Fibroblast of lung (primary cell): ENCODE measurements around the gene LY6G6C. TPM values are rescaled to one million over a fixed set of nuclear protein-coding genes. Genes with fewer than 3 reads are reported as not detected.
A peak's percentile ranks its signal among the peaks of the same experiment; 100 is the strongest.

Experiments
- DNase-seq, 2 donors: peaks; one replicate each; pipeline versions ENCODE4 v3.0.0 to v3.0.0-alpha.2; 2010; ENCODE audit warnings: low read depth in 2 of 2
- H2AFZ ChIP-seq: 2 replicates; pipeline ENCODE4 v1.5.1; 2012; ENCODE audit warnings: low read length, control low read depth, inconsistent platforms
- H3K27ac ChIP-seq: 2 replicates; pipeline ENCODE4 v1.5.1; 2011; ENCODE audit warnings: low read length, control low read depth; ENCODE audit not compliant: insufficient read depth
- H3K27me3 ChIP-seq: 2 replicates; pipeline ENCODE4 v1.5.1; 2011; ENCODE audit warnings: mild to moderate bottlenecking, low read length; ENCODE audit not compliant: control insufficient read depth, insufficient read depth
- H3K36me3 ChIP-seq: 2 replicates; pipeline ENCODE4 v1.5.1; 2011; ENCODE audit warnings: low read length; ENCODE audit not compliant: control insufficient read depth, insufficient read depth
- H3K4me1 ChIP-seq: 2 replicates; pipeline ENCODE4 v1.5.1; 2011; ENCODE audit warnings: low read length; ENCODE audit not compliant: control insufficient read depth, insufficient read depth; ENCODE audit errors: extremely low read depth
- H3K4me2 ChIP-seq: 2 replicates; pipeline ENCODE4 v1.5.1; 2011; ENCODE audit warnings: low read length, control low read depth; ENCODE audit not compliant: insufficient read depth; ENCODE audit errors: extremely low read depth
- H3K4me3 ChIP-seq, 4 experiments: fragments of 200-600 bp in 1 of 4; sonication (generic) in 1 of 4; replicated peaks in 1 of 4; 2 replicates each; pipeline ENCODE4 v1.5.1; 2011 to 2016; ENCODE audit warnings: low read length in 4 of 4, low read depth in 3 of 4, mild to moderate bottlenecking in 3 of 4, control low read depth in 2 of 4, inconsistent platforms in 1 of 4, mixed read lengths in 1 of 4; ENCODE audit not compliant: insufficient read depth in 1 of 4; ENCODE audit errors: control extremely low read depth in 1 of 4
- H3K79me2 ChIP-seq: 2 replicates; pipeline ENCODE4 v1.5.1; 2012; ENCODE audit warnings: mild to moderate bottlenecking, low read length, inconsistent platforms; ENCODE audit not compliant: control insufficient read depth, insufficient read depth
- H3K9ac ChIP-seq: 2 replicates; pipeline ENCODE4 v1.5.1; 2011; ENCODE audit warnings: mild to moderate bottlenecking, low read length, control low read depth; ENCODE audit not compliant: insufficient read depth
- H3K9me3 ChIP-seq: 2 replicates; pipeline ENCODE4 v1.5.1; 2012; ENCODE audit warnings: low read depth, low read length; ENCODE audit not compliant: control insufficient read depth, insufficient read depth
- H4K20me1 ChIP-seq: 2 replicates; pipeline ENCODE4 v1.5.1; 2011; ENCODE audit warnings: low read length; ENCODE audit not compliant: control insufficient read depth, insufficient read depth; ENCODE audit errors: extremely low read depth
- EZH2 ChIP-seq: IDR thresholded peaks from 2 replicates; pipeline ENCODE4 v1.5.1; 2012; ENCODE audit warnings: low read length, control low read depth, mild to moderate bottlenecking; ENCODE audit errors: missing control alignments
- polyA plus RNA-seq, 2 donors: library from polyadenylated mRNA; depleted of rRNA in 1 of 2; stranded (reverse) in 1 of 2; unstranded in 1 of 2; fragments of >200 nt; gene quantifications; 2 replicates each; pipeline ENCODE4 v1.2.1, GENCODE V29; 2011 to 2012; ENCODE audit warnings: missing spikeins in 1 of 2
- total RNA-seq: library from RNA; depleted of rRNA; stranded (reverse); fragments of >200 nt; gene quantifications from 2 replicates; pipeline ENCODE4 v1.2.1, GENCODE V29; 2014
- TF ChIP-seq, protein P1 (sequence below), 2 donors: IDR thresholded peaks in 1 of 2; conservative IDR thresholded peaks in 1 of 2; 1 replicate in 1 of 2; 2 replicates in 1 of 2; pipeline ENCODE4 v1.5.1; 2011 to 2012; ENCODE audit warnings: low read length in 2 of 2, control low read depth in 1 of 2, inconsistent platforms in 1 of 2, low read depth in 1 of 2, mild to moderate bottlenecking in 1 of 2

The LY6G6C gene
- total and polyA plus RNA-seq, 2 donors (not counting 1 experiment from before 2014, with no cell fraction given), result not detected

- Histone ChIP-seq H3K9me3 (no peaks in the 10 kb centered on the region), H3K9ac (no peak overlapping the region), H3K4me1 (peaks cover 17% of the 10 kb centered on the region), H3K4me2 (no peak overlapping the region), H3K79me2 (peaks cover 7% of the 10 kb centered on the region), H4K20me1 (no peaks in the 10 kb centered on the region), H2AFZ (no peak overlapping the region), H3K36me3 (peaks cover 4% of the 10 kb centered on the region), H3K27me3 (no peaks in the 10 kb centered on the region), H3K4me3 (no peak overlapping the region), H3K27ac (no peak overlapping the region)
- TF ChIP-seq, protein P1, sequence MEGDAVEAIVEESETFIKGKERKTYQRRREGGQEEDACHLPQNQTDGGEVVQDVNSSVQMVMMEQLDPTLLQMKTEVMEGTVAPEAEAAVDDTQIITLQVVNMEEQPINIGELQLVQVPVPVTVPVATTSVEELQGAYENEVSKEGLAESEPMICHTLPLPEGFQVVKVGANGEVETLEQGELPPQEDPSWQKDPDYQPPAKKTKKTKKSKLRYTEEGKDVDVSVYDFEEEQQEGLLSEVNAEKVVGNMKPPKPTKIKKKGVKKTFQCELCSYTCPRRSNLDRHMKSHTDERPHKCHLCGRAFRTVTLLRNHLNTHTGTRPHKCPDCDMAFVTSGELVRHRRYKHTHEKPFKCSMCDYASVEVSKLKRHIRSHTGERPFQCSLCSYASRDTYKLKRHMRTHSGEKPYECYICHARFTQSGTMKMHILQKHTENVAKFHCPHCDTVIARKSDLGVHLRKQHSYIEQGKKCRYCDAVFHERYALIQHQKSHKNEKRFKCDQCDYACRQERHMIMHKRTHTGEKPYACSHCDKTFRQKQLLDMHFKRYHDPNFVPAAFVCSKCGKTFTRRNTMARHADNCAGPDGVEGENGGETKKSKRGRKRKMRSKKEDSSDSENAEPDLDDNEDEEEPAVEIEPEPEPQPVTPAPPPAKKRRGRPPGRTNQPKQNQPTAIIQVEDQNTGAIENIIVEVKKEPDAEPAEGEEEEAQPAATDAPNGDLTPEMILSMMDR (conservative IDR thresholded peaks at IDR 0.05 in 1 of 2, IDR thresholded peaks at IDR 0.05 in 1 of 2; ENCODE audit: low read depth in 1 of 2, low read length in 2 of 2), result no peak
- TF ChIP-seq EZH2, result no peak
- DNase-seq, result no peak
These were observed 21.3 kb upstream of the LY6G6C start for GRCh38 chr6:31742894-31743293.

DNA sequence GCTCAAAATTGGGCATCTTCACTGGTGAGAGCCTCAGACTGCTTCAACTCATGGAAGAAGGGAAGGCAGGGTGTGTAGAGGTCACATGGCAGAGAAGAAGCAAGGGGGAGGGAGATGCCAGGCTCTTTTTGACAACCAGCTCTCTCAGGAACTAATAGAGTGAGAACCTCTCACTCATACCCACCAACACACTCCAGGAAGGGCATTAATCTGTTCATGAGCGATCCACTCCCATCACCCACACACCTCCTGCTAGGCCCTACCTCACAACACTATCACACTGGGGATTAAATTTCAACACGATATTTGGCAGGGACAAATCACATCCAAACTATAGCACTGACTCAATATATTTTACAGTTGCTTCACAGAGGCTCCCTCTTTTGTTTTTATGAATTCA, 20.3 kb upstream of the LY6G6C start:
- TF ChIP-seq, protein P1 (conservative IDR thresholded peaks at IDR 0.05 in 1 of 2, IDR thresholded peaks at IDR 0.05 in 1 of 2; ENCODE audit: low read depth in 1 of 2, low read length in 2 of 2), result no peak
- no peak for TF ChIP-seq EZH2
- Histone ChIP-seq H3K9me3 (no peaks in the 10 kb centered on the region), H4K20me1 (no peaks in the 10 kb centered on the region), H3K4me3 (no peak overlapping the region), H3K36me3 (peaks cover 2% of the 10 kb centered on the region), H2AFZ (no peak overlapping the region), H3K4me1 (peaks cover 20% of the 10 kb centered on the region), H3K27ac (no peak overlapping the region), H3K27me3 (no peaks in the 10 kb centered on the region), H3K79me2 (peaks cover 9% of the 10 kb centered on the region), H3K4me2 (no peak overlapping the region), H3K9ac (no peak overlapping the region)
- DNase-seq, result no peak

DNA sequence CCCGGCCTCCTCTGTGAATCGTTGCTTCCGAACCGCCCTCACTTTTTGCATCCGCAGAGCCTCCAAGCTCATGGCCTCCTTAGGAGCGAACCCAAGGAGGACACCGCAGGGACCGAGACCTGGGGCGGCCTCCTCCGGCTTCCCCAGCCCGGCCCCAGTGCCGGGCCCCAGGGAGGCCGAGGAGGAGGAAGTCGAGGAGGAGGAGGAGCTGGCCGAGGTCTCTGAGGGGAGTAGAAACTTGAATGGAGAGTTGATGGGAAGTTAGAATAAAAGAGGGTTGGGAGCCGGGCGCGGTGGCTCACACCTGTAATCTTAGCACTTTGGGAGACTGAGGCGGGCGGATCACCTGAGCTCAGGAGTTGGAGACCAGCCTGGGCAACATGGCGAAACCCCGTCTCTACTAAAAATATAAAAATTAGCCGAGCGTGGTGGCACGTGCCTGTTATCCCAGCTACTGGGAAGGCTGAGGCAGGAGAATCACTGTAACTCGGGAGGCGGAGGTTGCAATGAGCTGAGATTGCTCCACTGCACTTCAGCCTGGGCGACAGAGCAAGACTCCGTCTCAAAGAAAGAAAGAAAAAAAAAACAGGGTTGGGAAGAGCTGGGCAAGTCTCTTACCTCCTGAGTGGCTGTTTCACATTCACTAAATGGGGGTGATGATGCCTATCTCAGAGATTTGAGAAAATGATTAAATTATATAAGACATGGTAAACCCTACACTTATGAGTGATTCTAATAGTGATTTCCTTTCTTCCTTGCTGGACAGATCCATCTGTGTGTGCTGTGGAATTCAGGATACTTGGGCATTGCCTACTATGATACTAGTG, 19.1 kb upstream of the LY6G6C start:
- DNase-seq, result no peak
- Histone ChIP-seq H3K9me3 (no peaks in the 10 kb centered on the region), H3K36me3 (peaks cover 2% of the 10 kb centered on the region), H3K27me3 (no peaks in the 10 kb centered on the region), H3K9ac (peak overlapping the region; percentile 73), H3K4me3 (peak overlapping the region; percentile 79 to 91 (median 87)), H3K4me1 (peaks cover 22% of the 10 kb centered on the region), H3K27ac (peak overlapping the region; percentile 79), H4K20me1 (no peaks in the 10 kb centered on the region), H3K79me2 (peaks cover 21% of the 10 kb centered on the region), H3K4me2 (peak overlapping the region; percentile 86), H2AFZ (peak overlapping the region; percentile 81)
- no peak for TF ChIP-seq EZH2
- TF ChIP-seq, protein P1 (conservative IDR thresholded peaks at IDR 0.05 in 1 of 2, IDR thresholded peaks at IDR 0.05 in 1 of 2; ENCODE audit: low read depth in 1 of 2, low read length in 2 of 2), result no peak
